Measurements from ENCODE around the gene OTOG.

OTOG gene

DNA sequence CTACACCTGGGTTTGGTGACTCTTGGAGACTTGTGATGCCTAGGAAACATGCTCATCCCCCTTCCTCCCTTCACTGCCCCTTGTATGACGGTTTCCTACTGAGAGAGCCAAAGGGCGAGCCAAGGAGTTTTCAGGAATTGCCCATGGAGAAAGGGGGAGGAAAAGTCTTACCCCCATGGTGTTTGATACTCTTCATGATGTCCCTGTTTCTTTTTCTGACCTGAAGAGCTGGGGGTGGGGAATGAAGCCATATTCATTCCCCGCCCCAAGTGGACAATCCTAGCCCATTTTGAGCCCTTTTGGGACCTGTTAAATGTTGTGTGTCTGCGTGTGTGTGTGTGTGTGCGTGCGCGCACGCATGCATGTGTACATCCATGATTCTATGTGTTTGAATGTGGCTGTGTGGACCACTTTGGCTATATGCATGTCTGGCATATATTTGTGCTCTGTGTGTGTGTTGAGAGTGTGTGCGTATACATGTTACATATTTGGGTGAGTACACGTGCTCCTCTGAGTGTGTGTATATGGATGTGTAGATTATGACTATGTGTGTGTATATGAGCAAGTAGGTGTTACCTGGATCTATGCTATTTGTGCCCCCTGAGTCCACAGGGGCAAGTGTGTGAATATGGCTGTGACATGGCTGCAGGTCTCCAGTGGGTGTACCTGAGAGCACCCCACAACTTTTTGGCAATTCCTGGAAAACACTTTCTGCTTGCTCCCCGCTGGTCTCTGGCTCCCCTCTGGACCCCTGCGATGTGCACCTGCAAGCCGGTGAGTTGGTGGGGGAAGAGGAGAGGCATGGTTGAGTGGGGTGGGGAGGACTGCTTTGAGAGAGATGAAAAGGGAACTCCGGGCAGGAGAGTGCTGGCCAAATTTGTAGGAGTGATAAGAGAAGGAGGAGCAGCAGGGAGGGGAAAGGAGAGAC lies 24.6 kb downstream of the OTOG start:
- no peaks in the 10 kb centered on the region for H3F3A ChIP-seq (ENCODE audit: insufficient read depth)
- H3K27ac ChIP-seq (ENCODE audit: low read depth, low read length): no peak overlapping the region
- no peak overlapping the region for H3K9ac ChIP-seq (ENCODE audit: low read length)
- H3K36me3 ChIP-seq (ENCODE audit: low read length): no peaks in the 10 kb centered on the region
- no peaks in the 10 kb centered on the region for H3K79me2 ChIP-seq (ENCODE audit: insufficient read depth, low read length)
- no peak overlapping the region for H2AFZ ChIP-seq (ENCODE audit: low read depth, low read length, severe bottlenecking)
- TF ChIP-seq EZH2phosphoT487 (conservative IDR thresholded peaks at IDR 0.05; ENCODE audit: low read length): 0 out of 2 replicates have a peak, but pooled peaks have one; percentile 76
- TF ChIP-seq, protein P1, sequence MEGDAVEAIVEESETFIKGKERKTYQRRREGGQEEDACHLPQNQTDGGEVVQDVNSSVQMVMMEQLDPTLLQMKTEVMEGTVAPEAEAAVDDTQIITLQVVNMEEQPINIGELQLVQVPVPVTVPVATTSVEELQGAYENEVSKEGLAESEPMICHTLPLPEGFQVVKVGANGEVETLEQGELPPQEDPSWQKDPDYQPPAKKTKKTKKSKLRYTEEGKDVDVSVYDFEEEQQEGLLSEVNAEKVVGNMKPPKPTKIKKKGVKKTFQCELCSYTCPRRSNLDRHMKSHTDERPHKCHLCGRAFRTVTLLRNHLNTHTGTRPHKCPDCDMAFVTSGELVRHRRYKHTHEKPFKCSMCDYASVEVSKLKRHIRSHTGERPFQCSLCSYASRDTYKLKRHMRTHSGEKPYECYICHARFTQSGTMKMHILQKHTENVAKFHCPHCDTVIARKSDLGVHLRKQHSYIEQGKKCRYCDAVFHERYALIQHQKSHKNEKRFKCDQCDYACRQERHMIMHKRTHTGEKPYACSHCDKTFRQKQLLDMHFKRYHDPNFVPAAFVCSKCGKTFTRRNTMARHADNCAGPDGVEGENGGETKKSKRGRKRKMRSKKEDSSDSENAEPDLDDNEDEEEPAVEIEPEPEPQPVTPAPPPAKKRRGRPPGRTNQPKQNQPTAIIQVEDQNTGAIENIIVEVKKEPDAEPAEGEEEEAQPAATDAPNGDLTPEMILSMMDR (IDR thresholded peaks at IDR 0.05; ENCODE audit: insufficient read depth, low read length, poor library complexity, severe bottlenecking): no peak
- no peak overlapping the region for H3K4me2 ChIP-seq (ENCODE audit: low read depth, low read length, poor library complexity, severe bottlenecking)
- H3K4me3 ChIP-seq (ENCODE audit: insufficient read depth, low read length, poor library complexity, severe bottlenecking): no peak overlapping the region
- no peaks in the 10 kb centered on the region for H4K20me1 ChIP-seq (ENCODE audit: low read depth, low read length)
- no peaks in the 10 kb centered on the region for H3K27me3 ChIP-seq (ENCODE audit: low read length)
- no peaks in the 10 kb centered on the region for H3K9me3 ChIP-seq (ENCODE audit: insufficient read depth, low read length)
- no peaks in the 10 kb centered on the region for H3K9me2 ChIP-seq (replicated peaks; ENCODE audit: insufficient read depth, low read length)

DNA sequence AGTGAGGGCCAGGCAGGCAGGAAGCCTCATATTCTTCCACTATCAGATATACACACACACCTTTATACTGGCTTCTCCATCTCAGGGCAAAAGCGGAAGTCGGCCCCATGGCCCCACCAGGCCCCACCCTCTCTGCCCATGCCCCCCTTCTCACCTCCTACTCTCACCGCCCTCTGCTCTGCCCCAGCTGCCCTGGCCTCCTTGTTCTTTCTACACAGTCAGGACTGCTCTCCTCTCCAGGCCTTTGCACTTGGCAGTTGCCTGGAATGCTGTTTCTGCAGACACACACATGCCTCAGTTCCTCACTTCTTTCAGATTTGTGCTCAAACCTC lies 25.3 kb downstream of the OTOG start:
- Histone ChIP-seq H4K20me1 (ENCODE audit: low read depth, low read length) (no peaks in the 10 kb centered on the region), H3F3A (ENCODE audit: insufficient read depth) (no peaks in the 10 kb centered on the region), H3K79me2 (ENCODE audit: insufficient read depth, low read length) (no peaks in the 10 kb centered on the region), H3K36me3 (ENCODE audit: low read length) (no peaks in the 10 kb centered on the region), H3K9ac (ENCODE audit: low read length) (no peak overlapping the region), H3K9me3 (ENCODE audit: insufficient read depth, low read length) (no peaks in the 10 kb centered on the region), H3K27me3 (ENCODE audit: low read length) (no peaks in the 10 kb centered on the region), H3K4me3 (ENCODE audit: insufficient read depth, low read length, poor library complexity, severe bottlenecking) (no peak overlapping the region), H3K9me2 (replicated peaks; ENCODE audit: insufficient read depth, low read length) (no peaks in the 10 kb centered on the region), H3K4me2 (ENCODE audit: low read depth, low read length, poor library complexity, severe bottlenecking) (no peak overlapping the region), H3K27ac (ENCODE audit: low read depth, low read length) (no peak overlapping the region), H2AFZ (ENCODE audit: low read depth, low read length, severe bottlenecking) (no peak overlapping the region)
- TF ChIP-seq, protein P1 (IDR thresholded peaks at IDR 0.05; ENCODE audit: insufficient read depth, low read length, poor library complexity, severe bottlenecking): no peak
- TF ChIP-seq EZH2phosphoT487 (conservative IDR thresholded peaks at IDR 0.05; ENCODE audit: low read length): no peak

DNA sequence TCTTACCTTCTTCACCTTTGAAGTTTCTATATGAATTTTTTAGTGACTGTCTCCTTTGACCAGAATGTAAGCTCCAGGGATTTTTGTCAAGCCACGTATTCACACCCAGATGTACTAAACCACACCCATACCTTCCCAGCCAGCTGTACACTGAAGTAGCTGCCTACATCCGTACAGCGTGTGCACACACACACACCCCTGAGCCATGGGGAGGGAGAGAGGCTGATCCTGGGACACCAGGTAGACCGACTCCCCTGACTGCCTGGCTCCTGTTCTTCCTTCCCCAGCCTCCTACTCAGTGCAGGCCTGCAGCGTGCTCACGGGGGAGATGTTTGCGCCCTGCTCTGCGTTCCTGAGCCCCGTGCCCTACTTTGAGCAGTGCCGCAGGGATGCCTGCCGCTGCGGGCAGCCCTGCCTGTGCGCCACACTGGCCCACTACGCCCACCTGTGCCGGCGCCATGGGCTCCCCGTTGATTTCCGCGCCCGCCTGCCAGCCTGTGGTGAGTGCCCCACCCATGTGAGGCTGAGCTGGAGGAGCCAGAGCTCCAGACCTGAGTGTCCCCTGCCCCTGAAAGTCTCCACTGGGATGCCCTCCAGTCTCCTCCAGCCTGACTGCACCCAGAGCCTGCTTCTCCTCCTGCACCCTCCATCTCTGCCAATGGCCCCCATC lies 25.9 kb downstream of the OTOG start:
- Histone ChIP-seq H3K4me3 (ENCODE audit: insufficient read depth, low read length, poor library complexity, severe bottlenecking) (no peak overlapping the region), H3K9ac (ENCODE audit: low read length) (no peak overlapping the region), H3K27me3 (ENCODE audit: low read length) (no peaks in the 10 kb centered on the region), H3K4me2 (ENCODE audit: low read depth, low read length, poor library complexity, severe bottlenecking) (no peak overlapping the region), H3K79me2 (ENCODE audit: insufficient read depth, low read length) (no peaks in the 10 kb centered on the region), H3K9me3 (ENCODE audit: insufficient read depth, low read length) (no peaks in the 10 kb centered on the region), H3K36me3 (ENCODE audit: low read length) (no peaks in the 10 kb centered on the region), H3K9me2 (replicated peaks; ENCODE audit: insufficient read depth, low read length) (no peaks in the 10 kb centered on the region), H3K27ac (ENCODE audit: low read depth, low read length) (no peak overlapping the region), H4K20me1 (ENCODE audit: low read depth, low read length) (no peaks in the 10 kb centered on the region), H2AFZ (ENCODE audit: low read depth, low read length, severe bottlenecking) (no peak overlapping the region), H3F3A (ENCODE audit: insufficient read depth) (no peaks in the 10 kb centered on the region)
- no peak for TF ChIP-seq EZH2phosphoT487 (conservative IDR thresholded peaks at IDR 0.05; ENCODE audit: low read length)
- TF ChIP-seq, protein P1 (IDR thresholded peaks at IDR 0.05; ENCODE audit: insufficient read depth, low read length, poor library complexity, severe bottlenecking): no peak

Data from SU-DHL-6 (cell line).